NCI-H82 treated with DMSO at 0.1 percent for 48 hours (cell line): ENCODE measurements around the gene PAX5.

ENCODE experiments used
- DNase-seq: peaks from one replicate; lab custom pipeline; 2025; ENCODE audit not compliant: unreplicated experiment; lab: John Stamatoyannopoulos, UW

PAX5 gene

DNA sequence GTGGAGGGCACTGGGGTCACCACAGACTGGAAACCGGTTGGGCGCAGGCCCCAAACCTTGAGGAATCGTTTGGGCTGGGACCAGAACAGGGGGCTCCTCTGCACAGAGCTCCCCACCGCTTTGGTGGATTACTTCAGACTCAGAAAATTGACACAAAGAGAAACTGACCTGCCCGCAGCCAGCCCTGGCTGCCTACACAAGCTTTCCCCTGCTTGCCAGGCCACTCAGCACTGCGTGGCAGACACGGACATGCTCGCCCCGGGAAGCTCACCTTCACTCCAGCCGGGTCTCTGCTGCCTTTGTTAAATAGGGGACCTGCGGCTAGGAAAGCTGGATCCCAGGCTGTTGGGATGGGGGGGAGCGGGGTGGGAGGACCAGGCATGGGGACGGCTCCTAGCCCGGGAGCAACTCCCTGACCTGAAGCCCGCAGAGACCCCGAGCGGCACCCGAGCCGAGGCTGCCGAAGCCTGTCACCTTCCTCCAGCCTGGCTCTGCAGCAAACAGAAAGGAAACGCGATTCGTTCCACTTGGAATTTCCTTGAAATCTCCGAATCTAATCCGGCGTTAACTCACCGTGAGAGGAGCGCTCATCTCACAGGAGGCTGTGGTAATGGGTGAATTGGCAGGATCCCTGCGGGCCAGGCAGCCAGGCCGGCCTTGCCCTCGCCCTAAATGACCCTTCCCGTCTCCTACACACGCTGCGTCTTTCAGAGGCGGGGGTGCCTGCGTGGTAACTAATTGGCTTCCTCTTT is 8.8 kb downstream of the PAX5 start:
- DNase-seq, result no peak

DNA sequence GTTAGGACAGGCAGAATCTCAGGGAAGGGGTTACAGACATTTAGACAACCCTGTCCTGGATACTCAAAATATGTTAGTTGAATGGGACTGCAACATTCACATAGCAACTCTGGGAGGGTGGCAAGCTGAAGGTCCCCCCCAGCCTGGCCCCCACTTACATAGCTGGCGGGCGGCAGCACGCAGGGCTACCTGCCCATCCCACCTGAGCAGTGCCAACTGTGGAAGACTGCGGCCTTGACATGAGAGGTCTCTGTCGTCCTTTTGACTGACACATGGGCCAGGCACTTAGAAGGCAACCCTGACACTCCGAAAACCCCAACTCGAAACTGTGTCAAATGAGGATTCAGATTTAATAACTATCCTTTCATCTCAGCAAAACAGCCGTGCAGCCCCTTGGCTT is 16.5 kb downstream of the PAX5 start:
- DNase-seq, result no peak

DNA sequence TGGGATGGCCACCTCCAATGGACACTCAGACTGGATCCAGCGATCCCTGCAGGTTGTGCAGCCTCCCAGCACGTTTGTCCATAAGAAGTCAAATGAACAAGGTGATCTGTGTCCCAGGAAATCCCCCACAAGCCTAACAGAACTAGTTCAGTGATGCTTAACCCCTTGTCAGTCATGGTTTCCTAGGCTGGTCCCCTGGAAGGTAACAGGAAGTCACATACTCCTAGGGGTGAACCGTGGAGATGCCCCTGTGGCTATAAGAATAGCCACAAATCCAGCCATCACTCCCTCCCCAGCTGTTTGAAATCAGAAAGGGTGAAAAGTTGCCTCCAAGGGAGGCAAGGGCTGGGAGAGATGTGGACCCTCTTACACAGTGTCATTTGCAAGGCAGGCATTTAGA is 22.5 kb downstream of the PAX5 start:
- DNase-seq, result no peak

DNA sequence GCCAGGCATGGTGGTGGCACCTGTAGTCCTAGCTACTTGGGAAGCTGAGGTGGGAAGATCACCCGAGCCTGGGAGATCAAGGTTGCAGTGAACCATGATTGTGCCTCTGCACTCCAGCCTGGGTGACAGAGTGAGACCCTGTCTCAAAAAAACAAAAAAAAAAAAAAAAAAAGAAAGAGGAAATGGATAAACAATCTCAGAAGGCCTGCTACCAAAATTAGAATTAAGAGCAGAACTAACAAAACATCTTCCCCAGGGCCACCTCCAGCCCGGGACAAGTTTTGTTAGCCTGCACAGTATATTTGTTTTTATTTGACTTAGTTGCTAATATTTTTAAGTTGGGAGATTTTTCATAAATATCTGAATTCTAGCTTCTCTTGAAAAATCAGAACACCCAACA is 23.1 kb downstream of the PAX5 start:
- DNase-seq, result no peak

DNA sequence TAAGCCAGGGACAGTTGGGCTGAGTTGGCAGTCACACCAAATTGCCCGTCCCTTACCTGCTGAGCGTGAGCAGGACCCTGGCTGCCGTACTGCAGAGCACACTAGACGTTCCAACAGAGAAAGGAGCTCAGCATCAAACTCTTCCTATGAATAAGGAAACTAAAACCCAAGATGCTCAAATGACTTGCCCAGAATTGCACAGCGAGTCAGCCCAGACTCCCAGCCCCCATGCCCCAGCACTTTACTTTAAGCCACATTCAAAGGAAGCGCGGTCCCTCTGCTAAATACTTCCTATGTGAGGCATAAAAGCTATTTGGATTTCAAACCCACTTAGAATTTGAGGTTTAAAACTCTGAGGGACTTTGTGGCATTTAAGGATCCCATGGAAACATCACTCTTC is 23.9 kb downstream of the PAX5 start:
- no peak for DNase-seq

DNA sequence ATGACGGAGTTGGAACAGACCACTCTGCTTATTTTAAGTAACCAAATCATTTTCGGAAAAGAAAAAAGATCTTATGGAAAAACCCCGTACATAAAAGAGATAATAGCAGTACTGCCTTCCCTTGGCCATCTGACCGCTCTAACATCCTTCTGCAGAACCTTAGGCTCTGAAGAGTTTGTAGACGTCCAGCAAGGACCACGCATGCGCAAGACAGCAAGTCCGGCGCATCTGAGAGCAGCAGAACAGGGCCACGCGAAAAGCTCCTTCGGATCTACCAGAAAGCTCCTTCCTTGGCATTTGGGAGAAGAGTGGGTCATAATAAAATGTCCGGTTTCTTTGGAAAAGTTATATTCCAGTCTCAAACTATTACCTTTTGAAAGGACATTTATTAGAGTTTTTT is 26.8 kb downstream of the PAX5 start:
- DNase-seq, result no peak

DNA sequence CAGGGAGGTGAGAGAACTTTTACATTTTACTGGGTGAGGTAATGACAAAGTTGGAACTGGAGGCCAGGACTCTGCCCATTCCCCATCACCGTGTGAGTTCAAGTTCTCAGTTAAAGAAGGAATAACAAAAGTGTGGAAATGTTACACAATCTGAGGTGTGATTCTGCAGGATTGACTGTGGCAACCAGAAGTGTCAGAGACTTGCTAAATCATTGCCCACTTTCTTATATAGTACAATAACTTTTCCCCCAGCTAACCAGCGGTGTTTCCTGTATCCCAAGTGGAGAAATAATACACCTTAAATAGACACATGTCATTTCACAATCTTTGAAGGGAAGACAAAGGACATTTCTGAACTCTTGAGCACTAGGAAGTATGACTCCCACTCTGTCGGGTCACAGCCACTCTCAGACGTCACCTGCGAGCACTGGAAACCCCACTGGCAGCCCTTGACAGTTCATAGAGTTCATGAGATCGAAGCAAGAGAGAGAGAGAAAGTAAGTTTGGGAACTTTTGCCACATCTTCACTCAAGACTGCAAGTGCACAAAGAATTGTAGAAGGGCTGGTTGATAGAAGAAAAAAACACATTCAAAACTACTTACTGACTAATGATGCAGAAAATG is 28.4 kb downstream of the PAX5 start:
- no peak for DNase-seq

DNA sequence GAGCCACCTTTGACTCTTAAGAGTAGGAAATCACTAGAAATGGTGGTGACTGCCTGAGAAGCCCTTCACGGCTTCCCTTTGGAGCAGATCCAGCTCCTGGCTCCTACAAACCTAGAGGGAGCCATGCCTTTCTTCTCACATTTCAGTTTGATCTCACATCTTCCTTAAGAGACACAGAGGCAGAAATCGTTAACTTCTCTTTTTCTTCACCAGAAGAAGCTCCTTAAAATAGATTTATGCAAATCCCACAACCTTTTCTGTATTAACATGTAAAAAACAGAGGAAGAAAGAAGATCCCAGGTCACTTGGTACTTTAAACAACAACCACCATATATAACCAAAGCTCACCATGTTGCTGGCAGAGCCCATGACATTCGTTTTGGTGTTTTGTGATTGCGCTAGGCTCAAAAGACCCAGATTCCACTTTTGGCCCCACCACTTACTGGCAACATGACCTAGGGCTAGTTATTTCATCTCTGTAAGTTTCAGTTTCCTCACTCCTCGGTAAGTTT is 29.6 kb downstream of the PAX5 start:
- no peak for DNase-seq

DNA sequence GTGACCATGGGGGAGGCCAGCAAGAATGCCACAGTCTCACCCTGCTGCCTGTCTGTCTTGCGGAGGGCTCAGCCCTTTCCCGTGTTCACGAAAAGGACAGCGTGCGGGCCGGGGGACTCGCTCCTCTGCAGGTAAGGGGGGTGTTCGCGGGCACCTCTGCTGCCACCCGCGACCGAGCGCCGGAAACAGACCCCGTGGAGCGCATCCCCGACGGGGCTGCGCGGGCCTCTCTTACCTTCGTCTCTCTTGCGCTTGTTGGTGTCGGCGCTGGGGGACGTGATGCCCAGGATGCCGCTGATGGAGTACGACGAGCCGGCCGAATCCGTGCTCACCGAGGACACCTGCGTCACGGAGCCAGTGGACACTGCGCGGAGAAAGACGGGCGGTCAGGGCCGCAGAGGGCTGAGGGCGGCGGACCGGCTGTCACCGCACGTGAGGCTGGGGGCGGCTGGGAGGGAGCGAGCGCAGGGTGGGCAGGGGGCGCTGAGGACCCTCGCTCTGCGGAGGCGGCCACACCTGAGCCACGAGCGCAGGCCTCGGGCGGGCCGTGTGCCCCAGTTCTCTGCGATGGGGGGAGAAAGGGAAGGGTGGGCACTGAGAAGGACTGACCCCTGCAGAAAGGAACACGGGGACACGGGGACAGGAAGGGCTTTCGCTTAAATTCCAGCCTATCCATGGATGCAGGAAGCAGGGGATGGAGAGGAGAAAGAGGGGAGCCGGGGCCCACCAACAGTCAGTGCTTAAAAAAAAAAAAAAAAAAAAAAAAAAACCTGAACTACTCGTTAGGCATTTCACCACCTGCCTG is 31.5 kb downstream of the PAX5 start:
- DNase-seq, result no peak

DNA sequence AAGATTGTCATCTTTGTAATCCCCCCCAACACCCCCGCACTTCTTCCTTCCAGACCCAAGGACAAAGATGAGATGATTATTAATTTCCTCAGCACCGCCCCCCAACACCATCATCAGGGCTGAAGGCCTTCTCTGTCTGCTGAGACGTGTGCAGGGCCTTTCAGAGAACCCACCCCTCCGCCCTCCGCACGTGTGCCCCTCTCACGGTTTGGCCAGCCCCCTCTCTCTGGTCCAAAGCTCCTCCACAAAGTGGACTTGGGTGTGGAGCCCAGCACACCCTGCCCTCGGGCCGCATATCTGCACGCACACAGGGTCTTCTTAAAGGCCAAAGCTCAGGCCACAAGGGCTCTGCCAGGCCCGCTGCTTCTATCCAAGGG is 32.0 kb downstream of the PAX5 start:
- no peak for DNase-seq

DNA sequence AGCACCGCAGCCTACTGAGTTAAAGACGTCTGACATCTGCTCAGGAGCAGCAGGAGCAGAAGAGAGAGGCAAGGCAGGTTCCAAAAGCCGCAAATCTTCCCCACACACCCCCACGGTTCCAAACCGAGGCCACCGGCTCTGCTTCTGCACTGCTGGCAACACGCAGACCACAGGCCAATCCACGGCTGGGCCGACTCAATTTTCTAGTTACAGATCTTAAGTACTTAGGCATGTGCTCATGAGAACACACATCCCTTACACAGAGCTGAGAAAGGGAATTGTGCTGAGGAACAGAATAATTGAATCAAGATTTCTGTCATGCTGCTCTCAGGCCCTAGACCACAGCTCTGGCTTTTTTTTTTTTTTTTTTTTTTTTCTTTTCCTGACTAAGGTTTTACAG is 32.6 kb downstream of the PAX5 start:
- no peak for DNase-seq

DNA sequence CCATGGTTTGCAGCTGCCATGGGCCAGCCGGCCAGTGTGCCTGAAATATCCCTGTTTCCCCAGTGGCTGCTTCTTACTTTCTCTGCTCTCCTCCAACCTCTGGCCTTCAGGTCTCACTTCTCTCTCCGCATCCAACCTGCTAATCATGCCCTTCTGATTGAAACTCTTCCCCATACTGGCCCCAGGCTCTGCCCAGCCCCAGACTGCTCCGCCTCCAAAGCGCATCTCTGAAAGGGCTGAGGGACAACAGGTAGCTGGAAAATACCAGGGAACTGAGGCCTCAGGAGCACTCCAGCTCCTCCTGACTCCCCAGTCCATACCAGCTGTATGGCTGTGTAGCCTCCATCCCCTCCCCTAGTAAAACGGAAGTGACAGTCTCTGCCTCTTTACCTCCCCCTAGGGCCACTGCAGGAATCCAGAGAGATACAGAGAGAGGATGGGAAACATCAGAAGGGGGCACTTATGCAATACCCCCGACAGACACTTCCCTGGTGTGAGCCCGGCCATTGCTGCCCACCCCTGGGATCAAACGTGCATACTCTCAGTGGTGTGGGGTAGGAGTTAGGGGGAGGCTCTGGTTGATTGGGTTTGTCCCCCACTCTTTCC is 34.2 kb downstream of the PAX5 start:
- no peak for DNase-seq

DNA sequence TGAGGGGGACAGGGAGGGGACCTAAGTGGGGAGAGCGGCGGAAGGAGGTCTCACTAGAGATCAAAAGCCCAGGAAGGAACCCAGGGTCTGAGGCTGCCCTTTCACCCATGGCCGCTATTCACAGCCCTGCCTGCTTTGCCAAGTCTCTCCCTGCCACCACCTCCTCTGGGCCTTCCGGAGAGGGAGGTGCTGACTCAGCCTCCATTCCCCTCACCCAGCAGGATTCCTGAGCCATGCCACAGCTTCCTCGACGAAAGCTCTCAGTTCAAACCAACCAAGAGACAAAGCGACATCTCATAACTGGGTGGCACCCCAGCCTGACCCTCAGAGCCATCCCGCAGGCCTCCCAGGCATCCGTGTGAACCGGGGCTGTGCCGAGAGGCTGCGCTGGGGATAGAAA is 36.7 kb downstream of the PAX5 start:
- no peak for DNase-seq

DNA sequence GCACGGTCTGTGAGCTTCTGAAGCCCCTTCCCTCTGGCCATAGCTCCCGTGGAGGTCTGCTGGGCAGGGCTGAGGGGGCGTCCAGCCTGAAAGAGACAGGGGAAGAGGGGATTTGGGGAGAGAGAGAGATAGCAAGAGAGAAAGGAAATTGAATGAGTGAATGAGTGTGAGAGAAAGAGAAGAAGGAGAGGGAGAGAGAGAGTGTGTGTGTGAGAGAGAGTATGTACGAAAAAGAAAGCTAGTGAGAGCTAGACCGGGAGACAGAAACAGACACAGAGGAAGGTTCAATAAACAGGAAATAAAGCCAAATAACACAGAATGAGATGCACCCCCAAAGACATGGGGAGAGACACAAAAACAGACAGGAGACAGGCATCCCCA is 37.4 kb downstream of the PAX5 start:
- DNase-seq, result no peak

DNA sequence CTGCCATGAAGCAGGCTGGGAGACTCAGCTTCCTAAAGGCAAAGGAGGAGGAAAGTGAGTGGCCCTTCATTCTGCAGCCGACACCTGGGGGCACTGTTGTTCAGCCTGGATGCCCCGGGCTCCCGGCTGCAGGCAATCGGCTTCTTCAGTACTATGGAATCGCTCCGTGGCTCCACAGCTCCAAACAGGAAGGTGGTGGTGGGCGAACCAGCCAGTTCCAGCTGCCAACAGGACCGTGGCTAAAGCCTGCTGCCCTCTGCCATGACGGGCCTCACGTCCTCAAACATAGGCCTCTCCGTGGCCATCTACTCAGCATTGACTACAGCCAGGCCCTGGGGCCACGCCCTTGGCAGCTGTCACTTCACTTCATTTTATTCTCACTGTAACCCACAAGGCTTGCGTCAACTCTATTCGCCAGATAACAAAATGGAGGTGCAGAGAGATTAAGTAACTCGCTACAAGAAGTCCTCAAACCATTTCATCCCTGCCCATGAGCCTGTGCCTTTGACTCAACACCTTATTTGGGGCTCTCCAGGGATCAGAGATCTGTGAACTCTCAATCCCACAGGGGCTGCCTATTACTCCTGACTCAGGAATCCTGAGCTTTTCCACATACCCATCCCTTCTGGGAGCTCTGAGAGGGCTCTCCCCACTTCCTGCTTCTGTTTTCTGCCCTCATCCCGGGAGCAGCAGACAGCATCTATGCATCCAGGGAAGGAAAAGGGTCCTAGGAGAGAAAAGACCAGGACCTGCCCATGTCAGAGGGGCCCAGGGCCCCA is 38.0 kb downstream of the PAX5 start:
- peak; percentile 26 for DNase-seq

DNA sequence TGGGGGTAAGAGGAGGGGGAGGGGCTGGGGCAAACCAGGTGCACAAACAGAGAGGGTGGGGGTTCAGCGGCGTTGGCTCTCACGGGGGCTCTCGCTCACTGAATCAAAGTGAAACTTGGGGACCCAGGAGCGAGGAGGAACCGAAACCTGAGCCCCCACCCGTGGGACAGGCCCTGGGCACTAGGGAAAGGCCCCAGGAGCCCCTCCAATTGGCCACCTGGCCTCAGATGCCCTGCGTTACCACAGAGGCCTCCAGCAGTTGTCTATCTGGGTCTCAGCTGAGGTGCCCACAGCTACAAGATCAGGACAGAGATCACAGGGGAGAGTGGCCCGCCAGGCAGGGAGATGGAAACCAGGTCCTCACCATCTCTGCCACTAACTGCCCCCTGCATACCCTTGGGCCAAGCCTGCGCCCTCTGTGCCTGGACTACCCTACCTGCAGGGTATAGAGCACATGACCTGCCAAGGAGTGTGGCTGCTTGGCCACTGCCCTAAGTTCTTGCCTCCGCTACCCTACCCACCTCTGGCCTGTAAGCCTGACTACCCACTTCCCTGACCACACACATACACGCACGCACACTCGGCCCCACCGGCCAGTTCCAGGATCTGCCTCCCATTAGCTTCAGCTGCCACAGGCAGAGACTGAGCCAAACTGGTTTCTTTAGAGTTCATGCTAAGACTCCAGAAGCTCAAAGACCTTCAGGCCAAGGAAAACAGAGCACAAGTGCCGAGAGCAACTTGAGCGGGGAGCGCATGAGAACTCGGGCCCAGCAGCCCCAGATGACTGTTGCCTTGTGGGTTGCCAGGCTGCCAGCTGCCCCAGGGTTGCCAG is 39.9 kb downstream of the PAX5 start:
- no peak for DNase-seq

DNA sequence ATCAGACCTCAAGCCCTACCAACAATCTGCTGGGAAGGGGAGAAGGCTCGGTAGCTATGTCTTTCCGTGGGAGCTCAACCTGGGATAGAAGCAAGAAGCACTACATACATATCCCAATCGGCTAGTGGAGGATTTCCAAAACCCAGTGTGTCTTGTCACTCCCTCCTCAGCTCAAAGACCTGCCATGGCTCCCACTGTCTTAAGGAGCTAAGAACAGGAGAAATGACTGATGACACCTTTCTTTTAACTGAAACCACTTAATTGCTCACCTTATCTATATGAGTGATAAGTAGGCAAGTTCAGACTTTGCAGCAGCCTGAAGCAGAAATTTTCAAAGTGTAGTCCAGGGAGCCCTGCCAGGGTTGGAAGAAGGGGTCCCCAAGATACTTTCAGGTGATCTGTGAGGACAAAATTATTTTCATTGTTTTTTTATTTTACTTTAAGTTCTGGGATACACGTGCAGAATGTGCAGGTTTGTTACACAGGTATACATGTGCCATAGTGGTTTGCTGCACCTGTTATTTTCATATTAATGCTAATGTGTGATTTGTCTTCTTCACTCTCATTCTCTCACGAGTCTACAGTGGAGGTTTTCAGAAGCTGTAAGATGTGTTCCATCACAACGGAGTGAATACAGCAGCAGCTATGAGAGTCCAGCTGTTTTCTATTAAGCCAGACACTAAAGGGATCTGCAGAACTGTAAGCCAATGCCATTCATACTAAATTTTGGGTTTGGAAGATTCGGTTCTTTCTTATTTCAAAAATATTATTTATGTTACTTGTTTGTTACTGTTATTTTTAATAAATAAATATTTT is 41.4 kb downstream of the PAX5 start:
- no peak for DNase-seq

DNA sequence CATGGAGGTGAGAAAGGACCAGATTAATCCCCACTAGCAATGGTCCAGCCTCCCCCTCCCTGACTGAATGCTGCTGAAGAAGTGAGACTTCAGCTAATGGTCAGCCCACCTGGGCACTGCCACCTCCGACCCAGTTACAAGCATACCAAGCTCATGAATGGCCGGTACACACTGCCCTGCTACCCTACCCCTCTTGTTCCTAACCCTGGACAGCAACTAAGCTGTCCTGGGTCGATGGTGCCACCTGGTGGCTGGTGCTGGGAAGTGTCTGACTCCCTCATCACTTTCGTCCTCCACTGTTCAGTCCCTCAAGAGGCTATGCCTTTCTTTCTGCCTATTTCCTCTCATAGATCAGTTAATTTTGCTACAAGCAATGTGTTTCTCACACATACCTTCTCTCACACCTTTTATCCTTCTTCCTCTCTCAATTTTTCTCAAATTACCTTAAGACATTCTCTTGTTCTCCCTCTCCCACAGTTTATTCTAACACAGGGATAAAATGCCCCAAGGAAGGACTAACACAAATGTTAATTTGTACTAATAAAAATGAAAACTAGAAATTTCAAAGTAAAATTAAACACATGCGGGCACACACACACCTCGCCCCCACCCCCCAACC is 42.4 kb downstream of the PAX5 start:
- no peak for DNase-seq

DNA sequence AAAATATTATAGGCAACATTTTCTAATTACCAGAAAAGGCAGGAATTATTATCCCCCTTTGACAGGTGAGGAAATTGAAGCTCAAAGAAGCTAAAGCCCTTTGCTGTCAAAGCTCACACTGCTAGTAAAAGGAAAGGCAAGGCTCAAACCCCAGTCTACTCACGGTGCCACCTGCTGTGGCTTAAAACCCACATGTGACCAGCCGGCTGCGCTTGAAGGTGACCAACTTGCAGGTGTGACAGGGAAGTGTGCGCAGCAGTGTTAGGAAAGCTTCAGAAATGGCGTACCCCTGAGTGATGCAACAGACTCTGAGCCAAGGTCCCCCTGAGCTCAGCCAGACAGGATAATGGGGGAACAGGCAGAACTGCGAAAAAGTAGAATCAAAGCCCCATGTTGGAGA is 45.2 kb downstream of the PAX5 start:
- no peak for DNase-seq
